Choroid plexus epithelial cell (primary cell): Measurements from ENCODE around the gene CHN2.
A peak's percentile ranks its signal among the peaks of the same experiment; 100 is the strongest.

Source experiments
- DNase-seq: peaks from one replicate; pipeline ENCODE4 v3.0.0-alpha.2; 2010; ENCODE audit warnings: low read depth
- H3K4me3 ChIP-seq: 2 replicates; pipeline ENCODE4 v1.5.1; 2011; ENCODE audit warnings: low read depth, mild to moderate bottlenecking, control low read depth, low read length, moderate library complexity
- TF ChIP-seq, protein P1 (sequence below): conservative IDR thresholded peaks from 2 replicates; pipeline ENCODE4 v1.5.1; 2011; ENCODE audit warnings: low read depth, mild to moderate bottlenecking, control low read depth, inconsistent platforms, low read length, moderate library complexity

The CHN2 gene

DNA sequence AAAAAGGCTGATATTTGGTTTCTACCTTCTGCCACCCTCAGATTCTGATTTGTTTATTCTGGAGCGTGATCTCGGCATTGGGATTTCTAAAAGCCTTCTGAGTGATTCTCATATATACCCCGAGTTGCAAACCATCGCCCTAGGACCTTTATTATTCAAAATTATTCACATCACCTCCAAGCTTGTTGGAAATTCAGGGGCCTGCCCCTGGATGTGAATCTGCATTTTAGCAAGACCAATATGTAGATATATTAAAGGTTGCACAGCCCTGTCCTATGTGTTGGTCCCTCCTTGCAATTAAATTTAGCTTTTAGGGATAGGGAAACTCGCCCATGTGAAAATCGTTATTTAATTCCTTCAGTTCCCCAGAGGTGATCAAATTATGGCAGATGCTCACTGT is 9.0 kb upstream of the CHN2 start:
- H3K4me3 ChIP-seq: no peak overlapping the region
- no peak for DNase-seq
- TF ChIP-seq, protein P1, sequence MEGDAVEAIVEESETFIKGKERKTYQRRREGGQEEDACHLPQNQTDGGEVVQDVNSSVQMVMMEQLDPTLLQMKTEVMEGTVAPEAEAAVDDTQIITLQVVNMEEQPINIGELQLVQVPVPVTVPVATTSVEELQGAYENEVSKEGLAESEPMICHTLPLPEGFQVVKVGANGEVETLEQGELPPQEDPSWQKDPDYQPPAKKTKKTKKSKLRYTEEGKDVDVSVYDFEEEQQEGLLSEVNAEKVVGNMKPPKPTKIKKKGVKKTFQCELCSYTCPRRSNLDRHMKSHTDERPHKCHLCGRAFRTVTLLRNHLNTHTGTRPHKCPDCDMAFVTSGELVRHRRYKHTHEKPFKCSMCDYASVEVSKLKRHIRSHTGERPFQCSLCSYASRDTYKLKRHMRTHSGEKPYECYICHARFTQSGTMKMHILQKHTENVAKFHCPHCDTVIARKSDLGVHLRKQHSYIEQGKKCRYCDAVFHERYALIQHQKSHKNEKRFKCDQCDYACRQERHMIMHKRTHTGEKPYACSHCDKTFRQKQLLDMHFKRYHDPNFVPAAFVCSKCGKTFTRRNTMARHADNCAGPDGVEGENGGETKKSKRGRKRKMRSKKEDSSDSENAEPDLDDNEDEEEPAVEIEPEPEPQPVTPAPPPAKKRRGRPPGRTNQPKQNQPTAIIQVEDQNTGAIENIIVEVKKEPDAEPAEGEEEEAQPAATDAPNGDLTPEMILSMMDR: no peak

DNA sequence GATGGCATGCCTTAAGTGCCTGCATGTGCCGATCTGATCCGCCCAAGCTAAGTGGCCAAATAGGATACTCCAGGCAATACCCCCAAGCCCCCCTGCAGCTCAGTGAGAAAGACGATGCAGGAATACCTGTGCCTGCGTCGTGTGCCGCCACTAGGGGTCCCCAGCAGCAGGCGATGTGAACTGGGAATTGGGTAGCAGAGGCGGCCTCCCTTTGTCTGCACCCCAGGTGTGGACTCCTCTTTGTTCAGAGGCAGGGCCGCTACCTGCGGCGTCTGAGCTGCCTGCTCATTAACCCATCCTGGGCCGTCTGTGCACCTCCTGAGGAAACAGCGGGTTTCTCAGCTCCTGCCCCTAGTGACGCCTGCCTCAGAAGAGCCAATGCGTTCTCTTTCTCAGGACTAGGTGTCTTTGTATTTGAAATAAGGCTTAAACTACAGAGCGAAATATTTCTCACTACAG is 4.8 kb upstream of the CHN2 start:
- TF ChIP-seq, protein P1: peak; percentile 94
- no peak overlapping the region for H3K4me3 ChIP-seq
- peak; percentile 53 for DNase-seq

DNA sequence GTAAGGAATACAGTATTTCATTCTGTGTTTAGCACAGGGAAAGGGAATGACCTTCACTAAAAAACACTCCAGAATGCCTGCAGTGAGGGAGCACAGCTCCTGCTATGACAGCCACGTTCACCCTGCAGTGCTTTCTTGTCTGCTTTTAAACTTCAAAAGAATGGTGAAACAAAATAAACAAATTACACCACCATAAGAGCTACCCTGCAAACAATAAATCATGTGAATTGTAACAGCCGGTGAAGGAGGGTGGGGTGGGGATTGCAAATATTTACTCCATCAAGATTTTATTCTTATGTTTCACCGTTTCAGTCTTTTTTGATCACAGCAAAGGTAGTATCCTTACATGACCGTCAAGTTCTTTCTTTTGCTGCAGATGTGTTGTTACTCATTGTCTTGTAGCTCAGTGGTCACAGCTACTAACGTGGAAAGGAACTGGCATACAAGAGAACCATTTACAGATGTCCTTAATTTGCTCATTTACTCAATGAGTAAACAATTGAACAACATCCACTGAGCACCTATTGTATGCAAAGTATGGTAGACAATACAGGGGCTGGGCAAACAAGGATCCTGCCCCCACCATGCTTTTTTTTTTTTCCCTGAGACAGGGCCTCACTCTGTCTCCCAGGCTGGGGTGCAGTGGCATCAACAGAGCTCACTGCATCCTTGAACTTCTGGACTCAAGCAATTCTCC is 4.1 kb upstream of the CHN2 start:
- TF ChIP-seq, protein P1: no peak
- DNase-seq: no peak
- no peak overlapping the region for H3K4me3 ChIP-seq

DNA sequence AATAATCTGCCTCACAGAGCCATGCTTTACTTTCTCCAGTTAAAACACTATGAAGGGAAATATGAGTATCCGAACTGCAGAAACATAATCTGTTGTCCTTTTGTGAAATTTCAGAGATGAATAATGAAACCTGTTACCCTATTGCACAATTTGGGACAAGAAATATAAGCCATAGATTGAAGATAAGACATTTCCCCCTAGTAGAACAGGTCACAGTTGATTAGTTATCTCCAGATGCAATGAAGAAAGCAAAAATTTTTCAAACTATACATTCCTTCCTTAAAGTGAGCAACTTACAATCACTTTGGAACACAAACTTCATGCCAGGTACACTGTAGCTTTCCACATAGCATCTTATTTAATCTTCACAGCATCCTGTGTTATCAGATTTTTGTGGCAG is 2.3 kb upstream of the CHN2 start:
- TF ChIP-seq, protein P1: no peak
- no peak overlapping the region for H3K4me3 ChIP-seq
- DNase-seq: no peak

DNA sequence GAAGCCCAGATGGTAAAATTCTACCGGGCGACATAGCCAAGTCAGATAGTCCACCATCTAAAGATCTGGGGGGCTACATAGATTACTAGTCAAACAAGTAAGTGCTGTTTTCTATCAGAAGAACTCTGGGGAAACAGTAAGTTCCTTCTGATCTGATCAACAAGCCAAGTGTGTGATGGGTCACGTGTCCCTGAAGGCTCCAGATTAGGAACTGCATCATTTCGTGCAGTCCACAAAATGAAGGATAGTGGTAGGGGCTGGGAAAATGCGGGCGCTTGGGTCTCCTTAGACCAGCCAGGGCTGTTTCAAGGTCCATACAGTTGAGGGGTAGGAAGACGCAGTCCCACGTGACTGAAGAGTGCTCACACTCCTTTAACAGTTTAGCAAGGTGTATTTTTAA is 1.8 kb upstream of the CHN2 start:
- TF ChIP-seq, protein P1: no peak
- DNase-seq: no peak

DNA sequence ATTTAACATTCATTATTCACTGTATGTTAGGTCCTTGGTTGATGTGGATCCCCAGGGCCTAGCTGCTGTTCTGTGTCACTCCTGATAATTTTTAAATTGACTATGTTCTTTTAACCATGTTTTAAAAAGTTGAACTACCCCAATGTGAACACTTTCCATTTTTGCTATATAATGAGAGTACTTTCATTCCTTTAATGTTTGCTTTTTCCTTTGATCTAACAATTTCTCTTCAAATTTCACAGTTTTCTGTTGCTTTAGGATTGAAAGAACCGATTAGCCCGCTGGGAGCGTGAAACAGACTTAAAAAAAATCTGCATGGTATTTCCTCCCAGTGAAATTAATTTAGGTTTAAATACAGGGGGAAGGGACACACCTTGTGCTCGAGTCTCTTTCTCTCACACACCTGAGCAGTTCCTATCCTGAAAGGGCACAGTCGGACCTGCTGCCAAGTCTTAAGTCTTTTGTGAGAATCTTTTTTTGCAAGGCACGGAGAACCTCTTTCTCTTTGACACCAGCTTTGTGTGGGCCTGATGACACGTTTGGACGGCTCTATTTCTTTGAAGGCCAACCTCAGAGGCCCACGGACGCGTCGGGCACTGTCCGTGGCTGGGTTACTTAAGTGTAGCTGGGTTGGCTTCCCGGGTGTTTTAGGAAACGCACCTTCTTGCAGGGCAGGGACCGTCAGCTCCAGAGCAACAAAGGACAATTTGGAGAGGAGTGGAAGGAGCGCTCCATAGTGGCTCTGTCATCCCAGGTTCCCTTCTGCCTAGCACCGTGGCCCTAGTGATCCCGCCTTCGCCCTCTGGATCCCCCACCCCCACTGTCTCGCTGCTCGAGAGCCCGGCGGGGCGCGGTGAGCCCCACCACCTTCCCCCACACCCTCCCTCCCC is 1.0 kb upstream of the CHN2 start:
- H3K4me3 ChIP-seq: no peak overlapping the region
- TF ChIP-seq, protein P1: no peak
- no peak for DNase-seq

More for the DNA sequence above, 1.8 kb upstream of the CHN2 start:
- H3K4me3 ChIP-seq: no peak overlapping the region
